GM15510 (cell line): ENCODE results near the gene CCSER1.

Experiments used
- POLR2A ChIP-seq: IDR thresholded peaks from 3 replicates; pipeline ENCODE4 v1.6.1; 2011; ENCODE audit warnings: borderline replicate concordance; ENCODE audit not compliant: insufficient read length; ENCODE audit errors: extremely low read depth

The CCSER1 gene

DNA sequence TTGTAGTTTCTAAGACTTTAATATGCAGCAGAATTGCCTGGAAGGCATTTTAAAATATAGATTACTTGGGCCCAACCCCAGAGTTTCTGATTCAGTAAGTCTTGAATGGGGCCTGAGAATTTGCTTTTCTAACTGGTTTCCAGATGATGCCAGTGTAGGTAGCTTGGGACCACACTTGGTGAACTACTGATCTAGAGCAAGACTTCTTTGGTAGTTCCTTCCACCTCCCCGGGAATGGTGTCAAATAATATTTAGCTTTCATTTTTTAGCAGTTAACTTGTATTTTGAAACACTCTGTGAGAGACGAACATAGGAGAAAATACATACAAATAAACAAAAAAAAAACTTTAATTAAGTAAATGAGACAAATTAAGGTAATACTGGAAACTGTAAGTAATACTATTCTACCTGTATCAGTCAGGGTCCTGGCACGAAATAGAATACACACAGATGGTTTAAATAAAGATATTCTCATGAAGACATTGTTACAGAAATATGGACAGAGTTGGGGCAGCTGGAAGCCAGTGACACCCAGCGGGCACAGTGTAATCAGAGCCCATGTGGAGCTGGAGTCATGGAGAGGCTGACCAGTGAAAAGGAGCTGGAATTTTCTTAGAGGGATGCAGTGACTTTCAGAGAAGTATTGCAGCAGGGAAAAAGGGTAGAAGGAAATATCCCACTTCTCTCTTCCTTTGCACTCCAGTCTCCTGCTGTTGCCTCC is 905.7 kb downstream of the CCSER1 start:
- TF ChIP-seq POLR2A: no peak

DNA sequence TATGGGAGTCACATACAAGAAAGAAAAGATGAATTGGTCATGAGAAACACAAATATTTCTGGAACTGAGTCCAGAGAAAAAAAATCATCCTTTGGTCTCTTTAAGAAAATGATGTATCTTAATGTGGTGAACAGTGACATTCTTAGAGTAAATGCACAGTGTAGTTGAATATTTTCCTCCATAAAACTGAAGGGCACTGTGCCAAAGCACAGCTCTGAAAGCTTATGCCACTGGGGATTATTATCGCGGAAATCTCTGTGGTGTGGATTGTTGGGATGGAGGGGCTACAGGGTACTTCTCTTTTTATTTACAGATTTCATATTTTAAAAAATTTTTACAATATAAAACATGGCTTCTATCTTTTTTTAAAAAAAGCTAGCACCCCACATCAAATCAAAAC is 908.1 kb downstream of the CCSER1 start:
- no peak for TF ChIP-seq POLR2A

DNA sequence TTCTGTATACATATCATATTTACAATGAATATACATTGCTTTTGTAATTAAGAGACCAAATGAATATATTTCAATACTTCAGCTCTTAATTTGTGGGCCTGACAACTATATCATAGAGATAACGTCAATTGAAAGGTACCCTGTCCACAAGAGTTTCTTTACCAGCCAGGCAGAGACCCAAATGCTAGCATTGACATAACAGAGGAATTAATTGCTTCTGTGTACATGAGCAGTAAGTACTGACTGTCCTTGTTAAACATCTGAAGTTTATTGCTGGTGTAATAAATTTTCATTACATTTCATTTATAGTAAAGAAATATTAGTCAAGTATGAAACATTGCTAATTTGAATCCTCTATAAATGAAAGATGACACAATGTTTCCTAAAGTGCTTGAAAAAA is 910.8 kb downstream of the CCSER1 start:
- no peak for TF ChIP-seq POLR2A

- no peak for TF ChIP-seq POLR2A
Observed at GRCh38 chr4:91057871-91058270, 930.7 kb downstream of the CCSER1 start.

GRCh38 chr4:91058345-91058744 is 931.2 kb downstream of the CCSER1 start:
- TF ChIP-seq POLR2A: no peak

GRCh38 chr4:91064157-91064853 is 937.1 kb downstream of the CCSER1 start:
- TF ChIP-seq POLR2A: no peak

DNA sequence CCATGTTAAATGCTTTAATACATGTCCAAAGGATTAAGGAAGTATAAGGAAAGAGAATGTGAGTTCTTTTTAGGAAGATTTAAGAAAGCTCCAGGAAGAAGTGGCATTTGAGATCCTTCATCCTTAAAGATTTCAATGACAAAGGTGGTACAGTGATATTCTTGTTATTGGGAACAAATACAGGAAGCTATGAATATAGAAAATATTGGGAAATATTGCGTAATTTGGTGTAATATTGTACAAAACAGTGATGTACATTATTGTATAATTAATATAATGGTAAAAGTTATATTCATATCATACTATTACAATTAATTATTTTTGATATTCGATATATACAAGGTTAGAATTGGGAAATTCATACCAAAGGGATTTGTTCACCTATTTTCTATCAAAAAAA is 937.9 kb downstream of the CCSER1 start:
- no peak for TF ChIP-seq POLR2A

DNA sequence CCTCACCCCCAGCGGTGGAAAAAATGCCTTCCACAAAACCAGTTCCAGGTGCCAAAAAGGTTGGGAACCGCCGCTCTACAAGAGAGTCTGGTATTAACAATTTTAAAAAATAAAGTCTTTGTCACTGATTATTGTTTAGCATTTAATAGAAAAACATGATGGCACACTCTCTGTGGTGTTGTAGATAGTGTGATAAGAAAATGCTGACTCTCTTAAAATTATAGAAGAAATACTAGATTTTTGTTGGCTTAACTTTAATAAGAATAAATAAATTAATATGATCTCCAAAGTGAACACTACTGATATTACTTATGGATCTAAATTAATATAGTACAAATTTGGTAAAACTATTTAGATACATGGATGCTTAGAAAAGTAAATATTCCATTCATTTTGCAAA is 943.5 kb downstream of the CCSER1 start:
- TF ChIP-seq POLR2A: no peak

DNA sequence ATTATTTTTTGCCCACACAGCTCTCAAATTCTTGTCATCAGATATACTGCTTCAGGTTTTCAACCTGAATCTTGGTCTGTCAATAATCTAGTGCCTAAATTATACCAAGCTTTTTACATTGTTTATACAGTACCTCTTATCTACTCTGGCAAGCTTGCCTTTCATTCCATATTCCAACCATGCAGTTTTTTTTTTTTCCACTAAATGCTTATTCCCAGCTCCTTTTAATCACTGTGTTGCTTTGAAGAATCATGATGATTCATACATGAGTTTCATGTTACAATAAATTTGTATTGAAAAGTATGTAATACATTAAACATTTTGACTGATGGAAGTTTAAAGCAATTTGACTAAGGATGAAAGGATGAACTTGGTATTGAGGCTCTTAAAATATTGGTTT is 949.0 kb downstream of the CCSER1 start:
- TF ChIP-seq POLR2A: no peak

DNA sequence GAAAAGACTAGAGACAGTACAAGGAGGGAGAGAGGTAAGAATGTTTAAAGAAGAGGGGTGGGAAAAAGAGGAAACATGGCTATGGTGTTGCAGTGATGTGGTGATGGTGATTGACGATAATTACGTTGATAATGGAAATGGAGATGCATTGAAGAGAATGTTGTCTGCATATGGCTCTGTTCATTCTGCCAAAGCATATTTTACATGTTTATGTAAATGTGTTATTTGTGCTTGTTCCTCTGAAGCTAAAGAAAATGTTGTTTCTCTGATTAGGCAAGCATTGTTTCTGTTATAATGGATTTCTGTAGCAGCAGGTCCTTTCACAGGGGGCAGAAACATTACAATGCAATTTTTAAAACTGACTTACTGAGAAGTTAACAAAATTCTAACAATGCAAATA is 958.8 kb downstream of the CCSER1 start:
- TF ChIP-seq POLR2A: no peak

- TF ChIP-seq POLR2A: no peak
Observed at GRCh38 chr4:91087743-91088142, 960.5 kb downstream of the CCSER1 start.

GRCh38 chr4:91089178-91089577 is 962.0 kb downstream of the CCSER1 start:
- no peak for TF ChIP-seq POLR2A

GRCh38 chr4:91092398-91092980 is 965.3 kb downstream of the CCSER1 start:
- no peak for TF ChIP-seq POLR2A

DNA sequence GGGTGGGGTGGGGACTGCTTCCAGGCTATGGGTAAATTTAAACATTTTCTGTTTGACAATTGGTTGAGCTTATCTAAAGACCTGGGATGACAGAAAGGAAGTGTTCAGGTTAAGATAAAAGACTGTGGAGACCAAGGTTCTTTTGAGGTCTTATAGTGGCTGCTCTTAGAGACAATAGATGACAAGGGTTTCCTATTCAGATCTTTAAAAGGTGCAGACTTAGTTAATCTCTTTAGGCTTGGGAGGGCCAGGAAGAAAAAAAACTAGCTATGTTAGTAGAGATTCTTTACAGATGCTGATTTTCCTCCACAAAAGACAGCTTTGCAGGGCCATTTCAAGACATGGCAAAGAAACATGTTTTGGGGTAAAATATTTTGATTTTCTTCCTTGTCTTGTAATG is 972.5 kb downstream of the CCSER1 start:
- TF ChIP-seq POLR2A: no peak

GRCh38 chr4:91108751-91109150 is 981.6 kb downstream of the CCSER1 start:
- no peak for TF ChIP-seq POLR2A

GRCh38 chr4:91111556-91111955 is 984.4 kb downstream of the CCSER1 start:
- no peak for TF ChIP-seq POLR2A
